Ovary (tissue), 1 donor: ENCODE results near the gene CEP112.

Experiments
- EP300 ChIP-seq: sonication (generic); formaldehyde crosslinking; IDR thresholded peaks from one replicate; pipeline ENCODE4 v1.6.1; 2017; ENCODE audit warnings: antibody characterized with exemption
- POLR2A ChIP-seq: fragments of 450-650 bp; IDR thresholded peaks from one replicate; pipeline ENCODE4 v1.6.1; 2017; ENCODE audit warnings: antibody characterized with exemption, mild to moderate bottlenecking, moderate library complexity

GRCh38 chr17:65930140-65930730, 261.7 kb downstream of the CEP112 start:
- TF ChIP-seq EP300 (no peak), POLR2A (no peak)
